SU-DHL-6 (cell line): ENCODE measurements around the gene CCNT1.

ENCODE experiments used
- H2AFZ ChIP-seq: fragments of 200-600 bp; sonication (generic); 2 replicates; pipeline ENCODE4 v1.6.1; 2014; ENCODE audit warnings: low read depth, mild to moderate bottlenecking, moderate library complexity, mixed read lengths, antibody characterized with exemption, low read length; ENCODE audit not compliant: severe bottlenecking
- H3F3A ChIP-seq: fragments of 200-600 bp; shearing (Covaris generic); 2 replicates; pipeline ENCODE4 v1.6.0; 2016; ENCODE audit warnings: antibody characterized with exemption, mild to moderate bottlenecking; ENCODE audit not compliant: insufficient read depth
- H3K27ac ChIP-seq: fragments of 200-600 bp; sonication (generic); 2 replicates; pipeline ENCODE4 v1.5.1; 2016; ENCODE audit warnings: low read depth, mild to moderate bottlenecking, low read length, moderate library complexity, mixed read lengths
- H3K27me3 ChIP-seq: fragments of 200-600 bp; sonication (generic), shearing (Covaris generic); 2 replicates; pipeline ENCODE4 v1.6.0; 2014; ENCODE audit warnings: mild to moderate bottlenecking, low read length
- H3K36me3 ChIP-seq: fragments of 200-600 bp; sonication (generic); 2 replicates; pipeline ENCODE4 v1.6.1; 2014; ENCODE audit warnings: mild to moderate bottlenecking, low read length, mixed read lengths
- H3K4me2 ChIP-seq: fragments of 300-600, 200-600 bp; shearing (Covaris generic), sonication (generic); 2 replicates; pipeline ENCODE4 v1.6.0; 2014; ENCODE audit warnings: low read length, low read depth, mild to moderate bottlenecking; ENCODE audit not compliant: poor library complexity, severe bottlenecking
- H3K4me3 ChIP-seq: fragments of 200-600 bp; sonication (generic); 2 replicates; pipeline ENCODE4 v1.5.1; 2014; ENCODE audit warnings: antibody characterized with exemption, low read length, mild to moderate bottlenecking, mixed read lengths; ENCODE audit not compliant: insufficient read depth, poor library complexity, severe bottlenecking
- H3K79me2 ChIP-seq: fragments of 200-600 bp; sonication (generic); 2 replicates; pipeline ENCODE4 v1.6.1; 2014; ENCODE audit warnings: mild to moderate bottlenecking, low read length, moderate library complexity; ENCODE audit not compliant: insufficient read depth
- H3K9ac ChIP-seq: fragments of 200-600 bp; sonication (generic); 2 replicates; pipeline ENCODE4 v1.7.0; 2014; ENCODE audit warnings: mild to moderate bottlenecking, low read length
- H3K9me2 ChIP-seq: fragments of 200-600 bp; sonication (generic); replicated peaks from 2 replicates; pipeline ENCODE4 v1.6.1; 2014; ENCODE audit warnings: low read length; ENCODE audit not compliant: insufficient read depth
- H3K9me3 ChIP-seq: fragments of 200-600 bp; sonication (generic); 2 replicates; pipeline ENCODE4 v1.6.1; 2014; ENCODE audit warnings: low read length, mixed read lengths; ENCODE audit not compliant: insufficient read depth
- H4K20me1 ChIP-seq: fragments of 200-600 bp; sonication (generic); 2 replicates; pipeline ENCODE4 v1.6.1; 2014; ENCODE audit warnings: low read depth, mild to moderate bottlenecking, antibody characterized with exemption, low read length, moderate library complexity, mixed read lengths
- CTCF ChIP-seq: fragments of 200-600 bp; sonication (generic); IDR thresholded peaks from one replicate; pipeline ENCODE4 v1.5.1; 2017; ENCODE audit warnings: antibody characterized with exemption, mild to moderate bottlenecking, low read length, moderate library complexity; ENCODE audit not compliant: insufficient read depth, poor library complexity, severe bottlenecking
- EZH2phosphoT487 ChIP-seq: fragments of 200-600 bp; sonication (generic), shearing (Covaris generic); conservative IDR thresholded peaks from 2 replicates; pipeline ENCODE4 v1.6.1; 2018; ENCODE audit warnings: mild to moderate bottlenecking, antibody characterized with exemption, low read length, moderate library complexity, mixed read lengths

Gene CCNT1

GRCh38 chr12:48691826-48692487 lies 24.6 kb downstream of the CCNT1 start:
- H3K27me3 ChIP-seq, result no peaks in the 10 kb centered on the region
- H3K4me2 ChIP-seq, result no peak overlapping the region
- TF ChIP-seq CTCF (no peak), EZH2phosphoT487 (no peak)
- H4K20me1 ChIP-seq, result no peaks in the 10 kb centered on the region
- no peak overlapping the region for H2AFZ ChIP-seq
- H3K9ac ChIP-seq, result no peak overlapping the region
- no peak overlapping the region for H3K4me3 ChIP-seq
- H3K27ac ChIP-seq, result no peak overlapping the region
- H3K9me2 ChIP-seq, result no peaks in the 10 kb centered on the region
- H3K9me3 ChIP-seq, result no peaks in the 10 kb centered on the region
- peaks cover 8% of the 10 kb centered on the region; the same call in 1 of the 2 replicates for H3F3A ChIP-seq
- H3K36me3 ChIP-seq, result peaks cover 45% of the 10 kb centered on the region
- H3K79me2 ChIP-seq, result peaks cover 4% of the 10 kb centered on the region; the same call in 1 of the 2 replicates

GRCh38 chr12:48690990-48691389 lies 25.5 kb downstream of the CCNT1 start:
- H3K9ac ChIP-seq, result no peak overlapping the region
- H4K20me1 ChIP-seq, result no peaks in the 10 kb centered on the region
- no peaks in the 10 kb centered on the region for H3K27me3 ChIP-seq
- no peak overlapping the region for H3K4me3 ChIP-seq
- TF ChIP-seq EZH2phosphoT487 (no peak), CTCF (no peak)
- no peaks in the 10 kb centered on the region for H3K9me3 ChIP-seq
- H3K27ac ChIP-seq, result no peak overlapping the region
- H3K79me2 ChIP-seq, result peaks cover 4% of the 10 kb centered on the region; the same call in 1 of the 2 replicates
- H2AFZ ChIP-seq, result no peak overlapping the region
- H3F3A ChIP-seq, result peaks cover 8% of the 10 kb centered on the region; the same call in 1 of the 2 replicates
- H3K4me2 ChIP-seq, result no peak overlapping the region
- H3K9me2 ChIP-seq, result no peaks in the 10 kb centered on the region
- H3K36me3 ChIP-seq, result peaks cover 40% of the 10 kb centered on the region

GRCh38 chr12:48690436-48690835 lies 26.1 kb downstream of the CCNT1 start:
- Histone ChIP-seq H2AFZ (no peak overlapping the region), H3K4me3 (no peak overlapping the region), H3K79me2 (peaks cover 4% of the 10 kb centered on the region; the same call in 1 of the 2 replicates), H3K4me2 (no peak overlapping the region), H3K9me3 (no peaks in the 10 kb centered on the region), H3K9me2 (no peaks in the 10 kb centered on the region), H3K27ac (no peak overlapping the region), H3K36me3 (peaks cover 35% of the 10 kb centered on the region), H4K20me1 (no peaks in the 10 kb centered on the region), H3K9ac (no peak overlapping the region), H3F3A (peaks cover 8% of the 10 kb centered on the region; the same call in 1 of the 2 replicates), H3K27me3 (no peaks in the 10 kb centered on the region)
- TF ChIP-seq EZH2phosphoT487, result no peak
- TF ChIP-seq CTCF, result no peak
